Brain microvascular endothelial cell (primary cell): ENCODE data around the gene ADAMTS2.

Experiments used
- DNase-seq: peaks from one replicate; pipeline ENCODE4 v3.0.0-alpha.2; 2020
- H3K27ac ChIP-seq: fragments of 250-450 bp; sonication (Bioruptor Pico); 2 replicates; pipeline ENCODE4 v1.5.1; 2020; ENCODE audit warnings: mild to moderate bottlenecking, moderate library complexity
- H3K27me3 ChIP-seq: fragments of 250-450 bp; sonication (Bioruptor Pico); replicated peaks from 2 replicates; pipeline ENCODE4 v1.5.1; 2020; ENCODE audit warnings: mild to moderate bottlenecking
- H3K36me3 ChIP-seq: fragments of 250-450 bp; sonication (Bioruptor Pico); replicated peaks from 2 replicates; pipeline ENCODE4 v1.5.1; 2020; ENCODE audit warnings: mild to moderate bottlenecking
- H3K4me3 ChIP-seq: 2 replicates; pipeline ENCODE4 v1.5.1; 2011; ENCODE audit warnings: low read depth, mild to moderate bottlenecking, control low read depth, low read length, moderate library complexity
- in situ Hi-C: cut with HindIII; loops from 2 replicates; pipeline ENCODE4 v1.10.0; 2017; ENCODE audit warnings: low sequenced_read_pairs, low pct_ligation_motif_present
- TF ChIP-seq, protein P1 (sequence below): IDR thresholded peaks from 2 replicates; pipeline ENCODE4 v1.5.1; 2011; ENCODE audit warnings: low read depth, mild to moderate bottlenecking, moderate library complexity, low read length, control low read depth, inconsistent platforms; ENCODE audit errors: missing control alignments

The ADAMTS2 gene

DNA sequence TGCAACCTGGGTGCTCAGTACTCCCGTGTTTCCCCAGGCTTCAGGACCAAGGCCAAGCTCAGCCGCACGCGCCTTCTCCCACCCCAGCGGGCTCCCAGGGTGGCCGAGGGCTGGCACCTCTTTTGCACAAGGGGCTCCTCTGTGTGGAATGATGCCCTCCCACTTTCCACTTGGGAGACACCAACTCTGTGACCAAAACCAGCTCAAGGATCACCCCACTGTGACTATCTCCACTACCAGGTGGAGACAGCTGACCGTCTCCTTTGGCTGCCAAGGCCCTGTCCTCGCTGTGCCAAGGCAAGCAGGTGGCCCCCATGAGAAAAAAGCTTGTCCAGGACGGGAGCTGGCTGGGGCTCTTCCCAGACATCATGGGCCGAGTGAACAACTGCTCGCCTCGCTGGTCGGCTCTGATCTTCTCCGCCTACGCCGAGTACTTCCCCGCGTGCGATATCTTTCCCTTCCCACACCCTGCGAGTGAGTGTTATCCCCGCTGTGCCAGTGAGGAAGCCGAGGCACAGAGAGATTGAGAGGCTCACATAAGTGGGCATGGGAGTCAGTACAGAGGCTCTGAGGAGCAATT lies 152.3 kb downstream of the ADAMTS2 start:
- in situ Hi-C loops: no loop called here
- Histone ChIP-seq H3K27me3 (no peaks in the 10 kb centered on the region), H3K36me3 (no peaks in the 10 kb centered on the region), H3K27ac (no peak overlapping the region), H3K4me3 (no peak overlapping the region)
- no peak for DNase-seq
- TF ChIP-seq, protein P1, sequence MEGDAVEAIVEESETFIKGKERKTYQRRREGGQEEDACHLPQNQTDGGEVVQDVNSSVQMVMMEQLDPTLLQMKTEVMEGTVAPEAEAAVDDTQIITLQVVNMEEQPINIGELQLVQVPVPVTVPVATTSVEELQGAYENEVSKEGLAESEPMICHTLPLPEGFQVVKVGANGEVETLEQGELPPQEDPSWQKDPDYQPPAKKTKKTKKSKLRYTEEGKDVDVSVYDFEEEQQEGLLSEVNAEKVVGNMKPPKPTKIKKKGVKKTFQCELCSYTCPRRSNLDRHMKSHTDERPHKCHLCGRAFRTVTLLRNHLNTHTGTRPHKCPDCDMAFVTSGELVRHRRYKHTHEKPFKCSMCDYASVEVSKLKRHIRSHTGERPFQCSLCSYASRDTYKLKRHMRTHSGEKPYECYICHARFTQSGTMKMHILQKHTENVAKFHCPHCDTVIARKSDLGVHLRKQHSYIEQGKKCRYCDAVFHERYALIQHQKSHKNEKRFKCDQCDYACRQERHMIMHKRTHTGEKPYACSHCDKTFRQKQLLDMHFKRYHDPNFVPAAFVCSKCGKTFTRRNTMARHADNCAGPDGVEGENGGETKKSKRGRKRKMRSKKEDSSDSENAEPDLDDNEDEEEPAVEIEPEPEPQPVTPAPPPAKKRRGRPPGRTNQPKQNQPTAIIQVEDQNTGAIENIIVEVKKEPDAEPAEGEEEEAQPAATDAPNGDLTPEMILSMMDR: no peak

DNA sequence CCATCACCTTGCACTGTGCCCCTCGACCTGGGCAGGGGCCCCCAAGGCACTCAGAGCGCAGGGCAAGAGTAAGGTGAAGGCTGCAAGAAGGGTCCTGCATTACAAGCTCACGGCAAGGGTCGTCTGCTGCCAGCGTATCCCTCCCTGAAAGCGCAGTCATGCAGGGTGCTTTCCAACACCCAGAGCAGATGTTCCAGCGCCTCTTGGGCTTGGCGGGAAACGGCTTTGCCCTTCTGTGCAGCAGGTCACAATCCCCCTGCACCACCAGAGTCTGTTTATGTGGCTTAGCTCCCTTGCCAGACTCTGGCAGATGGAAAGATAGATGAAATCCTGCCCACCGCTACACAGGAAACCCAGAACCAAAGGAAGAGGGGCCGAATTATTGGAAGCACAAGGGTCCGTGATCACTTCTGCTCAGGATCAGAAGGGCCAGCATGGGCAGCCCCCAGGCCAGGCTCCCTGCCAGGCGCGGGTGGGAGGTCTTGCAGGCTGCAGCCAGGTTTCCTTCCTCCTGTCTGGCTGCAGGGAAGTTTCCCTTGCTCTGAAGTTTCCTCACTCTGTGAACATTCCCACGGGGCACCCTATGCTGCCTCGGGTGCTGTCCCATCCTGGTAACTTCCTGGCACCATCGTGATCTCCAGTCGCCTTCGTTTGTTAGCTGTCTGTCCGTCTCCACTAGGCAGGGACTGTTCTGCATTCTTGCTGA lies 152.9 kb downstream of the ADAMTS2 start:
- Histone ChIP-seq H3K27ac (no peak overlapping the region), H3K27me3 (no peaks in the 10 kb centered on the region), H3K36me3 (no peaks in the 10 kb centered on the region), H3K4me3 (no peak overlapping the region)
- TF ChIP-seq, protein P1: no peak
- in situ Hi-C loops: no loop called here
- DNase-seq: no peak

DNA sequence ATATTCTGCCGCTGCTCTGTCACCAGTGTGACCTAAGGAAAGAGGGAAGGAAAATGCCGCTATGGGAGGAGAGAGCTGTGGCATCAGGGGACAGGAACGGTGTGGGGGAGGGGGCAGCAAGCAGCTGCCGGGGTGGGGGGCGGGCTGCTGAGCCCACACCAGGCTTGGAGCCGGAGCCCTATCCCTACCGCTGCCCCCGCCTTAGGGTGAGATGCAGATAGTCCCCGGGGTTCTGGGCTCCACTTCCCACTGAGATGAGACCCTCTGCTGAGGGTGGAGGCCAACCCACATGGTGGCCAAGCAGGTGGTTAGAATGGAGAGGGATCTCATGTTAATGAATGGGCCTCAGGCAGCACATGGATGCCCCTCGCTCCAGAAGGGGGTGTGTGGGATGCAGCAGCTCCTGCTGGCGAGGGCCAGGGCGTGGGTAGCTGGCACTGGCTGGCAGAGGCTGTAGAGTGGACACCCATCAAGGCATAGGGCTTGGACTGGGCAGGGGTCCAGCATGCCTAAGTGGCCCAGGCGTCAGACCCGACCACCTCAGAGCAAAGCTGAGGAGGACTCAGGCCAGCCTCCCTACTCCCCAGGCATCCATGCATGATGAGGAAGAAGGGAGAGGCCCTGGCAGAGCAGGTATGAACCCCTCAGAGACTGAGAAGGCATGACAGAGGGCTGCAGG lies 153.6 kb downstream of the ADAMTS2 start:
- in situ Hi-C loops: no loop called here
- Histone ChIP-seq H3K4me3 (no peak overlapping the region), H3K27ac (no peak overlapping the region), H3K27me3 (no peaks in the 10 kb centered on the region), H3K36me3 (no peaks in the 10 kb centered on the region)
- no peak for DNase-seq
- TF ChIP-seq, protein P1: no peak

DNA sequence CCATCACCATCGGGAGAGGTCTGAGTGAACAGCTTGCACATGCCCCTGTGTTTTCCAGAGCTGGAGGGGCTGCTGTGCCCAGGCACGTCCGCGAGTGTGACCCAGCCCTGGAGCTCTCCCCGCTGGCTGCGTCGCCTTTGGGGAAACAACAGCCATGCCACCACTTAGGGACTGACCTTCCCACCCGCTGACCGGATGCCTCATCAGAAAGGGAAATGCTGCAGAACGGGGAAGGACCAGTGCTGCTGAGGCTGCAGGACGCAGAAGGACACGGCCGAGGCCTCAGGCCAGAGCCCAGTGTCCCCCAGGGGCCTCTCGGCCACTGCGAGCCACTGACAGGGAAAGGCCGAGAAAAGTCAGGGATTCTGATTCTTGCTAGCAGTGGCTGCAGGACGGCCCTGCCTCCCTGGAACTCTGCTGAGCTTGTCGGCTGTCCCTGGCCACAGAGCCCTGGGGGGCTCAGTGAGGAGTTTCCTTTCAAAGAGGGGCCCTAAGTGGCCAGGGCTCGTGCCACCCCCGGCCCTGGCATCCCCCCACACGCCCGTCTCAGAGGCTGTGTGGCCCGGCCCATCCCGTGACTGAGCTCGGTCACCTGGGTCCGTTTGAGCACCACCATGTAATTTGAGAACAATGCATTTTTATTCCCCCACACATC lies 154.3 kb downstream of the ADAMTS2 start:
- DNase-seq: no peak
- TF ChIP-seq, protein P1: no peak
- H3K36me3 ChIP-seq: no peaks in the 10 kb centered on the region
- no peaks in the 10 kb centered on the region for H3K27me3 ChIP-seq
- in situ Hi-C loops: no loop called here
- H3K4me3 ChIP-seq: no peak overlapping the region
- H3K27ac ChIP-seq: no peak overlapping the region

DNA sequence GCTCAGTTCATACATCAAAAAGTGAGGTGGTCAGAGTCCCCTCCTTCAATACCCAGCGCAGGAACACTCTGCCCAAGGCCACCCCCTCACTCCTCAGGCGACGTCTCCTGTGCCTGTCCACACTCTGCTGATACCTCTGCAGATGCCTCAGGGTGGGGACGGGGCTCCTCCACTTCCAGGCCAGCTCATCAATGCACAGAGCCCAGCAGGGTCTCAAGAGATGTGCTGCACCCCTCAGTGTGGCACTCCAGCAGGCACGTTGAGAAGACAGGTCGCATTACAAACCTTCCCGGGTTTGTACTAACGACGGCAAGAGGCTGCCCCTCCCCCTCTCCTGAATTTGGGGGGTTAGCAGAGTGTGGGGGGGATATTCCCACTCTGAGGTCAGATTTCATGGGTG lies 156.6 kb downstream of the ADAMTS2 start:
- TF ChIP-seq, protein P1: no peak
- in situ Hi-C loops: no loop called here
- no peak for DNase-seq
- H3K4me3 ChIP-seq: no peak overlapping the region
- no peaks in the 10 kb centered on the region for H3K27me3 ChIP-seq
- no peaks in the 10 kb centered on the region for H3K36me3 ChIP-seq
- no peak overlapping the region for H3K27ac ChIP-seq
